AG04450 (cell line): ENCODE measurements around the gene CPVL. TPM values are rescaled to one million over a fixed set of nuclear protein-coding genes. Genes with fewer than 3 reads are reported as not detected.

ENCODE experiments used
- CTCF ChIA-PET: fragments of 300-600, 350-600 bp; formaldehyde crosslinking; extraction: SDS; loops from one replicate; lab custom pipeline; 2022; ENCODE audit warnings: antibody characterized with exemption, inconsistent platforms; lab: Charles Lee
- POLR2A ChIA-PET: fragments of 350-600 bp; formaldehyde crosslinking; extraction: SDS; loops from one replicate; lab custom pipeline; 2021; ENCODE audit warnings: antibody characterized with exemption, inconsistent platforms; lab: Yijun Ruan, JAX
- DNase-seq: peaks from one replicate; pipeline ENCODE4 v3.0.0-alpha.2; 2011; ENCODE audit warnings: low read depth, low spot score
- H3K27ac ChIP-seq: one replicate; pipeline ENCODE4 v1.5.1; 2012; ENCODE audit warnings: low read depth, low read length, control low read depth
- H3K27me3 ChIP-seq: one replicate; pipeline ENCODE4 v1.6.0; 2012; ENCODE audit warnings: low read length; ENCODE audit not compliant: control insufficient read depth, insufficient read depth
- H3K4me3 ChIP-seq: 2 replicates; pipeline ENCODE4 v1.5.1; 2011; ENCODE audit warnings: mild to moderate bottlenecking, low read depth, low read length, control low read depth
- H3K9me3 ChIP-seq: 2 replicates; pipeline ENCODE4 v1.5.1; 2012; ENCODE audit warnings: low read length; ENCODE audit not compliant: control insufficient read depth, insufficient read depth
- polyA plus RNA-seq: library from polyadenylated mRNA; depleted of rRNA; stranded (reverse); fragments of >200 nt; gene quantifications from 2 replicates; pipeline ENCODE4 v1.2.3, GENCODE V29; 2011
- TF ChIP-seq, protein P1 (sequence below): IDR thresholded peaks from 2 replicates; pipeline ENCODE4 v1.5.1; 2011; ENCODE audit warnings: low read depth, low read length, control low read depth, inconsistent platforms

The CPVL gene
- polyA plus RNA-seq, 1 experiment: not detected

GRCh38 chr7:29105752-29106668 is 40.3 kb downstream of the CPVL start:
- Histone ChIP-seq H3K9me3 (no peaks in the 10 kb centered on the region), H3K27me3 (peaks cover 13% of the 10 kb centered on the region), H3K4me3 (no peak overlapping the region), H3K27ac (no peak overlapping the region)
- CTCF ChIA-PET: interaction anchor here (0.6 to 26.2 kb wide), 36 partner anchors 9 to 617 kb away, joined by 3 to 930 read pairs (median 4); partner anchors contain the start of gene TRIL
- TF ChIP-seq, protein P1, sequence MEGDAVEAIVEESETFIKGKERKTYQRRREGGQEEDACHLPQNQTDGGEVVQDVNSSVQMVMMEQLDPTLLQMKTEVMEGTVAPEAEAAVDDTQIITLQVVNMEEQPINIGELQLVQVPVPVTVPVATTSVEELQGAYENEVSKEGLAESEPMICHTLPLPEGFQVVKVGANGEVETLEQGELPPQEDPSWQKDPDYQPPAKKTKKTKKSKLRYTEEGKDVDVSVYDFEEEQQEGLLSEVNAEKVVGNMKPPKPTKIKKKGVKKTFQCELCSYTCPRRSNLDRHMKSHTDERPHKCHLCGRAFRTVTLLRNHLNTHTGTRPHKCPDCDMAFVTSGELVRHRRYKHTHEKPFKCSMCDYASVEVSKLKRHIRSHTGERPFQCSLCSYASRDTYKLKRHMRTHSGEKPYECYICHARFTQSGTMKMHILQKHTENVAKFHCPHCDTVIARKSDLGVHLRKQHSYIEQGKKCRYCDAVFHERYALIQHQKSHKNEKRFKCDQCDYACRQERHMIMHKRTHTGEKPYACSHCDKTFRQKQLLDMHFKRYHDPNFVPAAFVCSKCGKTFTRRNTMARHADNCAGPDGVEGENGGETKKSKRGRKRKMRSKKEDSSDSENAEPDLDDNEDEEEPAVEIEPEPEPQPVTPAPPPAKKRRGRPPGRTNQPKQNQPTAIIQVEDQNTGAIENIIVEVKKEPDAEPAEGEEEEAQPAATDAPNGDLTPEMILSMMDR: peak; percentile 95
- DNase-seq: peak; percentile 8
- POLR2A ChIA-PET: interaction anchor here (1.0 kb wide), 1 partner anchor 185 kb away, joined by 3 read pairs; no protein-coding TSS in a partner anchor

DNA sequence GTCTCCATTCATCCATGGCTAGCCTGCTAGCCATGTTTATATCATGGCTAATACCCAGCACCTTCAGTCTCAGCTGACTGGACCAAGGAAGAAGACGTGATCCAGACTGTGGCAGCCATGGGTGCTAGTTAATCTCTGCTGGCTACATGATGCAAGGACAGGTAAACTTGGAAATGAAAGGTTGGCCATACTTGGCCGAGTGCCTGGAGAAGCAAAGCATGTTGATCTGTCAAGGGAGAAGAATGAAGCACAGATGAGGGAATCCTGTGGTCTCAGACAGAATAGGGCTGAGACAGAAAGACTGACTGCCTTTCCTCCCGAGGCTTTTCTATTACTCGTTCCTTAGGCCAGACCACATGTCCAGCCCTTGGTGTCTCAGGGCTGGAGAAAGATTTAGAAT is 41.1 kb downstream of the CPVL start:
- Histone ChIP-seq H3K27me3 (peaks cover 13% of the 10 kb centered on the region), H3K9me3 (no peaks in the 10 kb centered on the region), H3K4me3 (no peak overlapping the region), H3K27ac (no peak overlapping the region)
- POLR2A ChIA-PET: no interaction called here
- TF ChIP-seq, protein P1: no peak
- CTCF ChIA-PET: interaction anchor here (1.1 to 26.2 kb wide), 4 partner anchors 8 to 304 kb away, joined by 6 to 930 read pairs (median 12); no protein-coding TSS in a partner anchor
- no peak for DNase-seq

GRCh38 chr7:29102558-29103151 is 43.7 kb downstream of the CPVL start:
- Histone ChIP-seq H3K4me3 (no peak overlapping the region), H3K9me3 (no peaks in the 10 kb centered on the region), H3K27me3 (peaks cover 5% of the 10 kb centered on the region), H3K27ac (no peak overlapping the region)
- POLR2A ChIA-PET: no interaction called here
- peak; percentile 8 for DNase-seq
- TF ChIP-seq, protein P1: peak; percentile 77
- CTCF ChIA-PET: interaction anchor here (0.6 to 26.2 kb wide), 7 partner anchors 12 to 338 kb away, joined by 3 to 930 read pairs (median 7); no protein-coding TSS in a partner anchor

DNA sequence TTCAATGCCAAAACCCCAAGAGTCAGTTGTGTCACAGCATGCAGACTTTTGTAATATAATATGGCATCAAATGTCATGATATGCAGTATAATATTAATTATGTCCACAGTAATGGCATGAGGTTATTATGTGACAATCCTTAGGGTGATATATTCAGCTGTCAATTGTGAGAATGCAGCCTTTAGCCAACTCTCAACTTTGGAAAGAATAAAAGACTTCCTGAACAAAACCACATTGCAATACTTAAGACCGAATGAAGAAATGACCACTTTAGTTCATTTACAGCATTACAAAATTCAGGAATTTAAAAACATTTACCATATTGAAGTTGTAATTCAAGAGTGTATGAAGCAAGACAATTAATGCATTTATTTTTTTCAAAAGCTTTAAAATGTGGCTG is 45.4 kb downstream of the CPVL start:
- CTCF ChIA-PET: interaction anchor here (0.7 to 26.2 kb wide), 6 partner anchors 22 to 400 kb away, joined by 3 to 930 read pairs (median 4); no protein-coding TSS in a partner anchor
- no peak overlapping the region for H3K4me3 ChIP-seq
- no peak overlapping the region for H3K27ac ChIP-seq
- peaks cover 3% of the 10 kb centered on the region for H3K27me3 ChIP-seq
- no peaks in the 10 kb centered on the region for H3K9me3 ChIP-seq
- DNase-seq: no peak
- TF ChIP-seq, protein P1: no peak
- POLR2A ChIA-PET: interaction anchor here (0.7 kb wide), 1 partner anchor 187 kb away, joined by 3 read pairs; no protein-coding TSS in a partner anchor
